Measurements from ENCODE around the gene SLC16A12. TPM values are rescaled to one million over a fixed set of nuclear protein-coding genes. Genes with fewer than 3 reads are reported as not detected.

The SLC16A12 gene
- total and polyA plus RNA-seq, 2 of the 13 experiments (the other 11 are each of a cell fraction or from before 2014, with no cell fraction given), result 0.02 TPM; not detected in 1

- no peak for ATAC-seq
- Histone ChIP-seq H2AFZ (ENCODE audit: low read length) (no peak overlapping the region), H3K4me2 (ENCODE audit: low read depth, low read length) (no peak overlapping the region), H3K27me3 (ENCODE audit: control insufficient read depth in 1 of 2, insufficient read depth in 2 of 2, low read length in 2 of 2) (no peaks in the 10 kb centered on the region), H3K4me3 (replicated peaks in 1 of 3; ENCODE audit: insufficient read depth in 1 of 3, low read depth in 2 of 3, low read length in 3 of 3) (no peak overlapping the region), H3K4me1 (ENCODE audit: insufficient read depth, low read length) (peaks cover 42% of the 10 kb centered on the region), H3K9ac (ENCODE audit: insufficient read depth, low read depth, low read length) (no peak overlapping the region), H3K27ac (ENCODE audit: extremely low read length, insufficient read depth, low read length) (no peak overlapping the region), H3K9me3 (ENCODE audit: low read length) (no peaks in the 10 kb centered on the region), H3K36me3 (replicated peaks in 1 of 2; ENCODE audit: control insufficient read depth in 1 of 2, insufficient read depth in 2 of 2, low read length in 2 of 2) (no peaks in the 10 kb centered on the region), H3K79me2 (ENCODE audit: insufficient read depth, low read length) (no peaks in the 10 kb centered on the region), H4K20me1 (ENCODE audit: insufficient read depth, low read length) (no peaks in the 10 kb centered on the region)
- in situ Hi-C loops (cut with HindIII; ENCODE audit: extremely low pct_ligation_motif_present, low pct_unique_long_range_greater_than_20kb) (no loop called here), intact Hi-C loops (cut with micrococcal nuclease; ENCODE audit: unreplicated experiment) (loop anchor here (5.0 kb wide), 1 partner anchor 68 kb away; no protein-coding TSS in a partner anchor)
- no peak for FAIRE-seq
- ChIA-PET POLR2A (no interaction called here), CTCF (ENCODE audit: low intra/inter-chr PET ratio, low total read pairs) (no interaction called here)
- BruUV-seq (replicated peaks), result no TSS peak
- 39% methylated on average over 5 of the region's 5 CpGs for WGBS (ENCODE audit: low lambda C conversion rate)
- no peak for DNase-seq (ENCODE audit: low spot score)
- TF ChIP-seq ZSCAN22 (CRISPR knock-in tag; IDR thresholded peaks at IDR 0.05) (no peak), HCFC1 (IDR thresholded peaks at IDR 0.05; ENCODE audit: low read depth, low read length) (no peak), ZNF225 (CRISPR knock-in tag; IDR thresholded peaks at IDR 0.05) (no peak), ZNF674 (CRISPR knock-in tag; IDR thresholded peaks at IDR 0.05; ENCODE audit: low read depth) (no peak), HOXA5 (CRISPR knock-in tag; IDR thresholded peaks at IDR 0.05) (no peak), ZNF18 (CRISPR knock-in tag; IDR thresholded peaks at IDR 0.05; ENCODE audit: insufficient replicate concordance) (no peak), PAX8 (CRISPR knock-in tag; IDR thresholded peaks at IDR 0.05; ENCODE audit: borderline replicate concordance) (no peak), PRMT3 (CRISPR knock-in tag; IDR thresholded peaks at IDR 0.05; ENCODE audit: borderline replicate concordance, low read depth) (no peak), SMYD3 (CRISPR knock-in tag; IDR thresholded peaks at IDR 0.05) (no peak), ZNF800 (CRISPR knock-in tag; IDR thresholded peaks at IDR 0.05) (no peak), NR2C2 (CRISPR knock-in tag; IDR thresholded peaks at IDR 0.05; ENCODE audit: borderline replicate concordance) (no peak), SAFB2 (CRISPR knock-in tag; IDR thresholded peaks at IDR 0.05; ENCODE audit: borderline replicate concordance, low read depth) (no peak), SOX5 (CRISPR knock-in tag; IDR thresholded peaks at IDR 0.05; ENCODE audit: borderline replicate concordance) (no peak), TAF15 (IDR thresholded peaks at IDR 0.05; ENCODE audit: low read depth, low read length, poor library complexity, severe bottlenecking) (no peak), ZNF772 (CRISPR knock-in tag; IDR thresholded peaks at IDR 0.05) (no peak), TERF1 (CRISPR knock-in tag; IDR thresholded peaks at IDR 0.05) (no peak), MYC (CRISPR knock-in tag; IDR thresholded peaks at IDR 0.05; ENCODE audit: borderline replicate concordance) (no peak)
These were observed 56.4 kb downstream of the SLC16A12 start for GRCh38 chr10:89478739-89479654.
